DMS114 treated with DMSO at 0.1 percent for 48 hours (cell line): ENCODE results near the gene PRRC1.

Experiments
- DNase-seq: peaks from one replicate; lab custom pipeline; 2025; ENCODE audit not compliant: unreplicated experiment; lab: John Stamatoyannopoulos, UW

The PRRC1 gene

GRCh38 chr5:127577458-127577857 is 60.0 kb downstream of the PRRC1 start:
- DNase-seq = no peak

DNA sequence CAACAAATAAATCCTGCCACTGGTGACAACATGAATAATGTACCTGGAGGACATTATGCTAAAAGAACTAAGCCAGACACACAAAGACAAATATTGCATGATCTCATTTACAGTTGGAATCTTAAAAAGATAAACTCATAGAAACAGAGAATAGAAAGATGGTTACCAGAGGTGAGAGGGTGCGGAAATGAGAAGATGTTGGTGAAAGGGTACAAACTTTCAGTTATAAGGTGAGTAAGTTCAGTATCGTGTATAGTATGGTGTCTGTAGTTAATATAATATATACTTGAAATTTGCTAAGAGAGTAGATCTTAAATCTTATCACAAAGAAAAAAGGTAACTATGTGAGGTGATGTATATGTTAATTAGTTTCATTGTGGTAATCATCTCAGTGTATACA is 63.3 kb downstream of the PRRC1 start:
- DNase-seq = no peak

DNA sequence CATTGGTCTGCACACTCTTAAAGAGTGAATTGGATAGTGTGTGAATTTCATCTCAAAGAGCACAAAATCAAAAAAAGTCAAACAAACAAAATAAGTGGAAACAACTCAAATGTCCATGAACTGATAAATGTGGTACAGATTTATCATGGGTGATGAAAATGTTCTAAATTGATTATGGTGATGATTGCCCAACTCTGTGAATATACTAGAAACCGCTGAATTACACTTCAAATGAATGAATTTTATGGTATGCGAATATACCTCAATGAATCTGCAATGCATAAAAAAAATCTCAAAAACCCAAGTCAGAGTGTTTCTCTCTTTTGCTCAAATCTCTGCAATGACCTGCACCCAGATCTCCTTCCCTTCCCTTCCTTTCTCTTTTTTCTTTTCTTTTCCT is 64.0 kb downstream of the PRRC1 start:
- no peak for DNase-seq

- no peak for DNase-seq
Observed at GRCh38 chr5:127582773-127583370, 65.4 kb downstream of the PRRC1 start.

DNA sequence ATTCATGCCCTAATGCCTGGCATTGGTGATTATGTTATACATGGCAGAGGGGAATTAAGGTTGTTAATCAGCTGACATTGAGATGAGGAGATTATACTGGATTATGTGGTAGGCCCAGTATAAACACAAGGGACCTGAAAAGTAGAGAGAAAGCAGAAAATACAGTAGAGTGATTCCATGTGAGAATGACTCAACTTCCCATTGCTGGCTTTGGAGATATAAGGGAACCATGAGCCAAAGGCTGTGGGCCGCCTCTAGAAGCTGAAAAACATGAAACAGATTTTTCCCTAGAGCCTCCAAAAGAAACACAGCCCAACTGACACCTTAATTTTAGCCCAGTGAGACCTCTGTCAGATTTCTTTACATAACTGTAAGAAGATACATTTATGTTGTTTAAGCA is 66.4 kb downstream of the PRRC1 start:
- DNase-seq = no peak

DNA sequence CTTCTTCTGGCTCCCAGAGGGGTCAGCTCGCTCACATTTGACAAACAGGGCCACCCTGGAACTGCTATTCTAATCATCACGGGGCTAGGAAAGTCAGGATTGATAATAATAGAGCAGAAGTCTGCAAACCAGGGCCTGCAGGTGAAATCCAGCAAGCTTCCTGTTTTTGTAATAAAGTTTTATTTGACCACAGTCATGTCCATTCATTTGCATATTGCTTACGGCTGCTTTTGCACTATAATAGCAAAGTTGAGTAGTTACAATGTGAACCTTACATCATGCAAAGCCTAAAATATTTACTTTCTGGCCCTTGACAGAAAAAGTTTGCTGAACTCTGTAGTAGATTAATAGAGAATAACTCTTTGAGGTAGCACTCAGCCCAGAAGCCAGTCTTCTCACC is 68.2 kb downstream of the PRRC1 start:
- no peak for DNase-seq

GRCh38 chr5:127586066-127586770 is 68.8 kb downstream of the PRRC1 start:
- DNase-seq = no peak

GRCh38 chr5:127586811-127587210 is 69.4 kb downstream of the PRRC1 start:
- no peak for DNase-seq

DNA sequence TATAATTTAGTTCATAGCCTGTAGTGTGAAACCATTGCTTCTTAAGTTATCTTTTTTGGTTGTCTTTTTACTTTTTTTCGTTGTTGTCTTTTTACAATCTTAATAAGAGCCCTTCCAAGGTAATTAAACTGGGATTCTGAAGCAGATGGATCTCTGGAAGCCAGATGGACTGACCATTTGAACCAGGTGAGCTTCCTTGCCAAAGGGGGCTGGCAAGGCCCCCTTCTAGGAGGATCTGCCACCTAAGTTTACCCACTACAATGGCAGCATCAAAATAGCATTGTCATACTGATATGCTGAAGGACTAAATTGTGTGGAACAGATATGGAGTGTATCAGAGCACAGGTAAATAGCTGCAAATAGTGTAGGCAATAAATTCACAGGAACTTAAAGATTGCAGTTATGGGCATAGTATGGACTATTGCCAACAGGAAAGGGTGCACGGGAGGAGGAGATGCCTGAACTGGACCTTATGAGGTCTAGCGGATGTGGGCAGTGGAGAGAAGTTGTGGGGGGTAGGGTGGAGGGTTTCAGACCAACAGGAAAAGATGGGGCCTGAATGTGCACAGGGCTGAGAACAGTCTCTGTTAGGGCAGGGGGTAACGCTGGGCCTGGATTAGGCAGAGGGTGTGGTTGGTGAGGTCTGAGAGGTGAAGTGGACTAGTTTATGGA is 69.9 kb downstream of the PRRC1 start:
- DNase-seq = no peak

GRCh38 chr5:127588368-127588767 is 70.9 kb downstream of the PRRC1 start:
- DNase-seq = no peak

GRCh38 chr5:127589309-127590030 is 72.0 kb downstream of the PRRC1 start:
- DNase-seq = no peak

DNA sequence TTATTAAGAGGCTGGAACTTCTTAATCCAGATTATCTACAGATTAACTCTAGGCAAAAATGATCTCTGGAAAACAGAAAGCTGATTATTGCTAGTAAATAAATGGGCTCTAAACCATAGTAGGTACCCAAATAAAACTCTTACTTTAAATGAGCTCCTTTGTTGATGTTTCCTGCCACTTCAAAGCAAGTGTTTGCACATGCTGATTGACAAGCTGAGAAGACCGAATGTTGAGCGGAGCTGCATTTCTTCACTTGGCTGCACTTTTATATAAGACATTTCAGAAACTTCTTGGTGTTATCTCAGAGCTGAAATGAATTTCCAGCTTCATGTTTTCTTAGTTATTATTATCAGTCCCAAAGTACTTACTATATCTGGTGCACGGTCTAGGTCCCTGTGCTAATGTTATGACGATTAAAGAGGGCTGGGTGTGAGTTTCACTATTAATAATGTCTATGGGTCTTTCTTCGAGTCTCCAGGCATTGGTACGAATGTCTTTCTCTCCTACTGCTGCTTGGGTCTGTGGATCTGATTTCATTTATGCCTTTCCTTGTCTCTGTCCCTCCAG is 72.8 kb downstream of the PRRC1 start:
- DNase-seq = no peak

- no peak for DNase-seq
Observed at GRCh38 chr5:127595484-127596368, 78.3 kb downstream of the PRRC1 start.

DNA sequence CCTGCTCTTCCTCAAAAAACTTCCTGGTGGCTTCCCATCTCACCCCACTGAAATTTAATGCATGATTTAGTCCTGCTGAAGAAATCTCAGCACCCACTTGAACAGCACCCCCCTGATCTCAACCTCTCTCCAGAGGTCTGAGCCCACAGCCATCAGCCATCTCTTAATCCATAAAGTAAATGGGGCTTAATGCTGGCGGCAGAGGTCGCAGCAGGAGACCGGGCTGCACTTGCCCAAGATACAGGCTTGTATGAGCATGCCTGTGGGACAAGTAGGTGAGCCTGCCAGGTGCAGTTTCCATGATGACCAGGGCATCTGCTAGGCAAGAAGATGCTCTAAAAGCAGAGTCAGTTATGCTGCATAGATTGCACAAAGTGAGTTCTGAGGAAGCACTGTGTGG is 79.1 kb downstream of the PRRC1 start:
- DNase-seq = no peak

DNA sequence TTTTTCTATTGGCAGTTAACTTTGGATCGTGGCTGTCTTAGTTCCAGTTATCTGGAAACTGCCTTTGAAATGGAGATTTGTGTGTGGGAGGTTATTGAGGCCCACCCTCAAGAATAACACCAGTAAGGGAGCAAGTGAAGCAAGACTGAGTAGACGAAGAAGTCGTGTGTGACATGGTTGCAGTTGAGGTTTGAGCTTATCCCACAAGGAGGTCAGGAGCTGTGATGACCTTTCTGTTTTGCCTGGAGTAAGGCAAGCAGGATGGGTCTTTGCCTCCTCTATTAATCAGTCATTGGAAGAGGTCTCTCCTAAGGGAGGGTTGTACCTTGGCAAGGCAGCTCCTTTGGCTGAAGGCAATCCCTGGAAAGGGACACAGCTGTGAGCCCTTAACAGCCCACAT is 81.9 kb downstream of the PRRC1 start:
- no peak for DNase-seq

DNA sequence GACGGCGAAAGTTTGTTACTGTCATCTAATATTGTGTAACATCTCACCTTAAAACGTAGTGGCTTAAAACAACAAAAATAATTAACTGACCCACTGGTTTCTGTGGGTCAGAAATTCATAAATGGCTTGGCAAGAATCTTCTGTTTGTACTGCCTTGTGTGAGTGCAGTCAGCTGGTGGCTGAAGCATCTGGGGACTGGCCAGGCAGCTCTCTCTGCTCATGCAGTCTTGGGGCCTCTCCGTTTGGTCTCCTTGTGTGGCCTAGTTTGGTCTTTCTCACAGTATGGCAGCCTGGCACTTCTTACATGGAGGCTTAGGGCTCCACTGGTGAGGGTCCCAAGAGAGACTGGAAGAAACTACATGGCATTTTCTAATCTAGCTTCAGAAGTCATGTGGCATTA is 82.4 kb downstream of the PRRC1 start:
- DNase-seq = no peak

DNA sequence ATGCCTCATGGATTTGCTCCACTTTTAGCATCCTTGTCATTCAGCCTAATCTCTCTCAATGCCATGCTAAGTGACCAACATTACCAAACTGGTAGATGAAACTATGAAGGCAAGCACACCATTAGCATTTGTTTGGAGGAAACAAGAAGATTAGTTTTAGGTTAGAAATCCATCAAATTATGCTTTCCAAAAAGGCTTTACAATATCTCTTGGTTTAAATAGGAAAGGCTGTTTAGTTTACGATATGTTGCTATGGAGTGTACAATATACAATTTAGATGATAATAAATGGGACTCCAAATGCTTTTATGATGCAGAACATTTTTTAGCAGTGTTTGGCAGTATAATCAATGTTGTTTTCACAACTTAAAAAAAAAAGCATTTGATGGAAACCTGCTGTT is 83.7 kb downstream of the PRRC1 start:
- DNase-seq = no peak

- no peak for DNase-seq
Observed at GRCh38 chr5:127601601-127602000, 84.2 kb downstream of the PRRC1 start.

DNA sequence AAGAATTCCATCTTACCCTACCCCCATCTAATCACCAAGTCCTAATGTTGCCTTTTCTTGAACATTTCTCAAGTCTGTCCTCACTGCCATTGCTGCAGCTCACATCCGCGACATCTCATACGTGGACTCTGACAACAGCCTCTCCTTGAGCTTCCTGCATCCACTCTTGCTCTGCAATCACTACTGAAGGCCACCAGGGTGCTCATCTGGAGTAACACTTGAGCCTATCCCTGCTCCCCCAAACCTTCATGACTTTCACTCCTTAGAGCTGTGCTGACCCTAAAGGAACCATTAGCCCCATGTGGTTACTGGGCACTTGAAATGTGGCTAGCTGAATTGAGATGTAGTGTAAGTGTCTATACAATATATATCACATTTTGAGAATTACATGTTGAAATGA is 85.0 kb downstream of the PRRC1 start:
- DNase-seq = no peak
